SK-N-SH (cell line): Measurements from ENCODE around the gene NRCAM. TPM values are rescaled to one million over a fixed set of nuclear protein-coding genes. Genes with fewer than 3 reads are reported as not detected.

ENCODE experiments used
- CTCF ChIA-PET: fragments of 300-600, 350-600 bp; formaldehyde crosslinking; extraction: SDS; loops from one replicate; lab custom pipeline; 2021; lab: Yijun Ruan, JAX
- POLR2A ChIA-PET: fragments of 350-600 bp; sonication (Branson Sonifier 250); formaldehyde crosslinking; extraction: SDS; loops from one replicate; lab custom pipeline; 2020; ENCODE audit warnings: antibody characterized with exemption, inconsistent platforms; lab: Yijun Ruan, JAX
- DNase-seq: peaks from one replicate; pipeline ENCODE4 v3.0.0; 2012
- H2AFZ ChIP-seq: fragments of 200-600 bp; sonication (generic); 2 replicates; pipeline ENCODE4 v1.8.1; 2016; ENCODE audit warnings: antibody characterized with exemption, mild to moderate bottlenecking, low read depth
- H3F3A ChIP-seq: fragments of 200-600 bp; sonication (generic); replicated peaks from 2 replicates; pipeline ENCODE3; 2016; ENCODE audit warnings: antibody characterized with exemption, mild to moderate bottlenecking; ENCODE audit not compliant: insufficient read depth
- H3K27ac ChIP-seq, 2 experiments: fragments of 200-500 bp in 1 of 2; fragments of 200-600 bp in 1 of 2; sonication (Bioruptor generic) in 1 of 2; sonication (generic), shearing (Covaris generic) in 1 of 2; 2 replicates each; pipeline versions ENCODE4 v1.5.1 to v1.6.1; 2014 to 2016; ENCODE audit warnings: low read depth in 2 of 2, inconsistent platforms in 1 of 2, low read length in 1 of 2, mild to moderate bottlenecking in 1 of 2, mixed read lengths in 1 of 2
- H3K27me3 ChIP-seq: fragments of 200-600 bp; sonication (generic), shearing (Covaris generic); 2 replicates; pipeline ENCODE4 v1.6.1; 2016; ENCODE audit warnings: mixed run types; ENCODE audit not compliant: insufficient read depth
- H3K36me3 ChIP-seq, 2 experiments: fragments of 200-500 bp in 1 of 2; fragments of 200-600 bp in 1 of 2; sonication (Bioruptor generic) in 1 of 2; sonication (generic) in 1 of 2; replicated peaks in 1 of 2; 2 replicates each; pipeline versions ENCODE3 to v1.5.1; 2014 to 2016; ENCODE audit warnings: low read length in 1 of 2, mild to moderate bottlenecking in 1 of 2; ENCODE audit not compliant: insufficient read depth in 2 of 2, control insufficient read depth in 1 of 2
- H3K4me1 ChIP-seq, 2 experiments: fragments of 200-500 bp in 1 of 2; fragments of 200-600 bp in 1 of 2; sonication (Bioruptor generic) in 1 of 2; sonication (generic), shearing (Covaris generic) in 1 of 2; 2 replicates each; pipeline versions ENCODE4 v1.5.1 to v1.6.1; 2014 to 2016; ENCODE audit warnings: low read depth in 1 of 2, low read length in 1 of 2, mixed run types in 1 of 2; ENCODE audit not compliant: insufficient read depth in 2 of 2, control insufficient read depth in 1 of 2
- H3K4me2 ChIP-seq: fragments of 200-600 bp; sonication (generic), shearing (Covaris generic); 2 replicates; pipeline ENCODE4 v1.6.1; 2017; ENCODE audit warnings: mixed run types
- H3K4me3 ChIP-seq, 2 experiments: fragments of 200-500 bp in 1 of 2; fragments of 200-600 bp in 1 of 2; sonication (Bioruptor generic) in 1 of 2; sonication (generic), shearing (Covaris generic) in 1 of 2; 2 replicates each; pipeline versions ENCODE4 v1.5.1 to v1.8.1; 2014 to 2016; ENCODE audit warnings: low read depth in 2 of 2, inconsistent platforms in 1 of 2, low read length in 1 of 2, mild to moderate bottlenecking in 1 of 2, mixed read lengths in 1 of 2, moderate library complexity in 1 of 2
- H3K79me2 ChIP-seq: fragments of 200-600 bp; sonication (generic); 2 replicates; pipeline ENCODE4 v1.8.1; 2017; ENCODE audit warnings: mild to moderate bottlenecking; ENCODE audit not compliant: insufficient read depth
- H3K9ac ChIP-seq: fragments of 200-600 bp; sonication (generic); 2 replicates; pipeline ENCODE4 v1.6.1; 2017; ENCODE audit warnings: mixed run types
- H3K9me2 ChIP-seq: fragments of 200-600 bp; sonication (generic); 2 replicates; pipeline ENCODE4 v1.6.1; 2017; ENCODE audit warnings: mixed run types
- H3K9me3 ChIP-seq: fragments of 200-600 bp; sonication (generic); 2 replicates; pipeline ENCODE4 v1.6.1; 2017; ENCODE audit warnings: mixed run types, mild to moderate bottlenecking, moderate library complexity
- H4K20me1 ChIP-seq: fragments of 200-600 bp; sonication (generic); 2 replicates; pipeline ENCODE4 v1.6.1; 2017; ENCODE audit warnings: mild to moderate bottlenecking, mixed run types; ENCODE audit not compliant: insufficient read depth
- EZH2phosphoT487 ChIP-seq: fragments of 200-600 bp; sonication (generic); IDR thresholded peaks from 2 replicates; pipeline ENCODE4 v1.6.1; 2017; ENCODE audit warnings: low read depth, mixed run types, mild to moderate bottlenecking, antibody characterized with exemption, moderate library complexity, borderline replicate concordance
- FOSL2 ChIP-seq: IDR thresholded peaks from 2 replicates; pipeline ENCODE4 v1.4.0; 2012; ENCODE audit warnings: low read depth, mild to moderate bottlenecking, moderate library complexity, borderline replicate concordance
- GATA2 ChIP-seq: sonication (generic); formaldehyde crosslinking; IDR thresholded peaks from 2 replicates; pipeline ENCODE4 v1.5.0; 2020; ENCODE audit warnings: mild to moderate bottlenecking, missing genetic modification reagents
- JUND ChIP-seq: IDR thresholded peaks from 2 replicates; pipeline ENCODE4 v1.4.0; 2012
- MXI1 ChIP-seq: IDR thresholded peaks from 2 replicates; pipeline ENCODE4 v1.6.1; 2012; ENCODE audit warnings: mild to moderate bottlenecking, low read depth, low read length, improper control_type of control experiment
- NRF1 ChIP-seq: IDR thresholded peaks from 2 replicates; pipeline ENCODE4 v1.6.1; 2012; ENCODE audit warnings: low read depth, mild to moderate bottlenecking, low read length
- POLR2AphosphoS5 ChIP-seq: IDR thresholded peaks from 2 replicates; pipeline ENCODE4 v1.6.1; 2012; ENCODE audit warnings: low read depth, low read length
- RAD21 ChIP-seq: IDR thresholded peaks from 2 replicates; pipeline ENCODE4 v1.6.1; 2012; ENCODE audit warnings: mild to moderate bottlenecking, low read length
- RFX5 ChIP-seq: IDR thresholded peaks from 2 replicates; pipeline ENCODE4 v1.6.1; 2012; ENCODE audit warnings: mild to moderate bottlenecking, improper control_type of control experiment, low read length
- SMC3 ChIP-seq: IDR thresholded peaks from 2 replicates; pipeline ENCODE4 v1.6.1; 2012; ENCODE audit warnings: low read depth, low read length, improper control_type of control experiment
- USF2 ChIP-seq: fragments of 150-350 bp; IDR thresholded peaks from 2 replicates; pipeline ENCODE4 v1.6.1; 2017; ENCODE audit warnings: antibody characterized with exemption, low read length, low read depth, borderline replicate concordance
- ZBTB33 ChIP-seq: IDR thresholded peaks from 2 replicates; pipeline ENCODE4 v1.4.0; 2012; ENCODE audit warnings: low read depth, borderline replicate concordance
- WGBS: methylation state at CpG from one replicate; pipeline ENCODE4 v1.1.6; 2017; ENCODE audit warnings: low lambda C conversion rate; 5-methylcytosine and 5-hydroxymethylcytosine counted together
- polyA plus RNA-seq, 3 experiments: library from polyadenylated mRNA; depleted of rRNA; stranded (reverse); fragments of >200 nt; gene quantifications; 2 replicates each; pipeline ENCODE4 v1.2.3, GENCODE V29; 2012
- TF ChIP-seq, protein P1 (sequence below): fragments of 150-350 bp; IDR thresholded peaks from 2 replicates; pipeline ENCODE4 v1.6.1; 2016; ENCODE audit warnings: mild to moderate bottlenecking, low read depth, low read length
- TF ChIP-seq, protein P2 (sequence below): IDR thresholded peaks from 2 replicates; pipeline ENCODE4; 2012
- TF ChIP-seq, protein P3 (sequence below): IDR thresholded peaks from 2 replicates; pipeline ENCODE4 v1.4.0; 2012; ENCODE audit warnings: low read depth

NRCAM gene
- polyA plus RNA-seq, 1 of the 3 experiments (the other 2 are of a cell fraction), result 1.1 TPM

GRCh38 chr7:108450160-108450559 is 6.1 kb downstream of the NRCAM start:
- 40% methylated on average over 1 of the region's 1 CpG for WGBS
- Histone ChIP-seq H3K4me3 (no peak overlapping the region), H2AFZ (no peak overlapping the region), H3K36me3 (no peaks in the 10 kb centered on the region), H3F3A (no peaks in the 10 kb centered on the region), H4K20me1 (no peaks in the 10 kb centered on the region), H3K9me3 (no peaks in the 10 kb centered on the region), H3K4me1 (peaks cover 0 to 10% of the 10 kb centered on the region in 2 experiments; a peak in 2 of 4 replicates), H3K9ac (no peak overlapping the region), H3K27ac (no peak overlapping the region), H3K79me2 (no peaks in the 10 kb centered on the region), H3K4me2 (no peak overlapping the region), H3K9me2 (no peaks in the 10 kb centered on the region), H3K27me3 (peaks cover 24% of the 10 kb centered on the region)
- ChIA-PET CTCF (interaction anchor here (1.0 to 1.4 kb wide), 3 partner anchors 10 to 193 kb away, joined by 3 to 5 read pairs (median 4); no protein-coding TSS in a partner anchor), POLR2A (no interaction called here)
- DNase-seq, result no peak
- no peak for TF ChIP-seq RFX5
- no peak for TF ChIP-seq GATA2 (CRISPR knock-in tag)
- no peak for TF ChIP-seq USF2
- TF ChIP-seq SMC3, result no peak
- no peak for TF ChIP-seq RAD21
- TF ChIP-seq JUND, result no peak
- TF ChIP-seq, protein P1, sequence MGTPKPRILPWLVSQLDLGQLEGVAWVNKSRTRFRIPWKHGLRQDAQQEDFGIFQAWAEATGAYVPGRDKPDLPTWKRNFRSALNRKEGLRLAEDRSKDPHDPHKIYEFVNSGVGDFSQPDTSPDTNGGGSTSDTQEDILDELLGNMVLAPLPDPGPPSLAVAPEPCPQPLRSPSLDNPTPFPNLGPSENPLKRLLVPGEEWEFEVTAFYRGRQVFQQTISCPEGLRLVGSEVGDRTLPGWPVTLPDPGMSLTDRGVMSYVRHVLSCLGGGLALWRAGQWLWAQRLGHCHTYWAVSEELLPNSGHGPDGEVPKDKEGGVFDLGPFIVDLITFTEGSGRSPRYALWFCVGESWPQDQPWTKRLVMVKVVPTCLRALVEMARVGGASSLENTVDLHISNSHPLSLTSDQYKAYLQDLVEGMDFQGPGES, result no peak
- TF ChIP-seq EZH2phosphoT487, result no peak
- TF ChIP-seq POLR2AphosphoS5, result no peak
- no peak for TF ChIP-seq ZBTB33
- no peak for TF ChIP-seq NRF1
- TF ChIP-seq, protein P2, sequence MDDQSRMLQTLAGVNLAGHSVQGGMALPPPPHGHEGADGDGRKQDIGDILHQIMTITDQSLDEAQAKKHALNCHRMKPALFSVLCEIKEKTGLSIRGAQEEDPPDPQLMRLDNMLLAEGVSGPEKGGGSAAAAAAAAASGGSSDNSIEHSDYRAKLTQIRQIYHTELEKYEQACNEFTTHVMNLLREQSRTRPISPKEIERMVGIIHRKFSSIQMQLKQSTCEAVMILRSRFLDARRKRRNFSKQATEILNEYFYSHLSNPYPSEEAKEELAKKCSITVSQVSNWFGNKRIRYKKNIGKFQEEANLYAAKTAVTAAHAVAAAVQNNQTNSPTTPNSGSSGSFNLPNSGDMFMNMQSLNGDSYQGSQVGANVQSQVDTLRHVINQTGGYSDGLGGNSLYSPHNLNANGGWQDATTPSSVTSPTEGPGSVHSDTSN, result no peak
- no peak for TF ChIP-seq FOSL2
- TF ChIP-seq, protein P3, sequence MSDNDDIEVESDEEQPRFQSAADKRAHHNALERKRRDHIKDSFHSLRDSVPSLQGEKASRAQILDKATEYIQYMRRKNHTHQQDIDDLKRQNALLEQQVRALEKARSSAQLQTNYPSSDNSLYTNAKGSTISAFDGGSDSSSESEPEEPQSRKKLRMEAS, result no peak
- TF ChIP-seq MXI1, result no peak
